DMS114 treated with DMSO at 0.1 percent for 48 hours (cell line): ENCODE data around the gene OAT.
"Not testable (repeated sequence)": the region's sequence is repeated elsewhere in the genome, so short reads cannot be mapped to it uniquely, and the experiment has no call there.

Experiments
- DNase-seq: peaks from one replicate; lab custom pipeline; 2025; ENCODE audit not compliant: unreplicated experiment; lab: John Stamatoyannopoulos, UW

Gene OAT

DNA sequence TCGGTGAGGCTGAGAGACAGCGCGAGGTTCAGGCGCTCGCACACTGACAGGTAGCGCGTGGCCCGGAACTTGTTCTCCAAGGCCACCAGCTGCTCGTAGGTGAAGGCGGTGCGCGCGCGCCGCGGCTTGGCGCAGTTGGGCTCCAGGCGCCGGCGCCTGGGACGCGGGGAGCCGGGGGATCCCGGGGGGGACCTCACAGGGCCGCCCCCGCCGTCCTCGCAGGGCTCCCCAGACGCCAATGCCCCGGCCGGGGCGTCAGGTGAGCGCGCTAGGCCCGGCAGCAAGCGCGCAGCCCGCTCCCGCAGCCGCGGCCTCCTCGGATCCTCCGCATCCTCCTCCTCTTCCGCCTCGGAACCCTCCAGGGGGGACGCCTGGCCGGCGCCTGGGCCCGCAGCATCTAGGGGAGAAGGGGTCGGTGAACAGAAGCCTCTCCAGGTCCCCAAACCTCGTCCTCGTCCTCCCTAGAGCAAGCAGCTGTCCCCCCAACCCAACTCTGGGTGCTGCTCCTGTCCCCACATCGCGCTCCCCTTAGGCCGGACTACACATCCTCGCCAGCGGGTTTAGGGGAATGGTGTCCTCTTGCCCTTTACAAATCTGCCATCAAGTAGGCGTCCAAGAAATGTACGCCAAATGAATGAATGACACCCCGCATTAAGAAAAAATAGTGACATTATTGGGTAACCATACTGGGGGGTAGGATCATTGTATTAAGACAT, 29.2 kb upstream of the OAT start:
- DNase-seq = no peak

- no peak for DNase-seq
Observed at GRCh38 chr10:124446830-124447750, 28.4 kb upstream of the OAT start.

DNA sequence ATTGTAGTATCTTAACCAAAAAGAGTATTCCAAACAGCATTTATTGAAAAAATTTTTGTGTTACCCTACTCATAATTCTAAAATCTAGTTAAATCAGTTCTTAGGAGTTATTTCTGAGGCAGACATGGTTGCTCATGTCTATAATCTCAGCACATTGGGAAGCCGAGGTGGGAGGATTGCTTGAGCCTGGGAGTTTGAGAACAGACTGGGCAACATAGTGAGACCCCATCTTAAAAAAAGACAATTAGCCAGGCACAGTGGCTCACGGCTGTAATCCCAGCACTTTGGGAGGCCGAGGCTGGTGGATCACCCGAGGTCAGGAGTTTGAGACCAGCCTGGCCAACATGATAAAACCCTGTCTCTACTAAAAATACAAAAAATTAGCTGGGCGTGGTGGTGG, 23.0 kb upstream of the OAT start:
- not testable (repeated sequence) for DNase-seq

DNA sequence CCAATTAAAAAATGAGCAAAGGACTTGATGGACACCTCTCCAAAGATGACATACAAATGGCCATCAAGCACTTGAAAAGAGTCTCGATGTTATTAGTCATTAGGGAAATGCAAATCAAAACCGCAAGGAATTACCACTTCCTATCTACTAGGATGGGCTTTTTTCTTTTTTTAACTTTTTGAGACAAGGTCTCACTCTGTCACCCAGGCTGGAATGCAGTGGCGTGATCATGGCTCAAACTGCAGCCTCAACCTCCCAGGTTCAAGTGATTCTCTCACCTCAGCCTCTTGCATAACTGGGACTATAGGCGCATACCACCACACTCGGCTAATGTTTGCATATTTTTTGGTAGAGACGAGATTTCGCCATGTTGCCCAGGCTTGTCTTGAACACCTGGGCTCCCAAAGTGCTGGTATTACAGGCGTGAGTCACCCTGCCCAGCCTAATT, 17.5 kb upstream of the OAT start:
- no peak for DNase-seq

DNA sequence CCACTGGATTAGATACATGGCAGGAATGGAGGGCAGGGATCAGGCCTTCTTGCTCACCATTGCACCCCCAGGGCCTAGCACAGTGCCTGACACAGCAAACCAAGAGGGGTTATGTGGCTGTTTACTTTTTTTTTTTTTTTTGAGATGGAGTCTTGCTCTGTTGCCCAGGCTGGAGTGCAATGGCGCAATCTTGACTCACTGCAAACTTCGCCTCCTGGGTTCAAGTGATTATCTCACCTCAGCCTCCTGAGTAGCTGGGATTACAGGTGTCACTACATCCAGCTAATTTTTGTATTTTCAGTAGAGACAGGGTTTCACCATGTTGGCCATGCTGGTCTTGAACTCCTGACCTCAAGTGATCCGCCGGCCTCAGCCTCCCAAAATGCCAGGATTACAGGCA, 17.0 kb upstream of the OAT start:
- DNase-seq = not testable (repeated sequence)

DNA sequence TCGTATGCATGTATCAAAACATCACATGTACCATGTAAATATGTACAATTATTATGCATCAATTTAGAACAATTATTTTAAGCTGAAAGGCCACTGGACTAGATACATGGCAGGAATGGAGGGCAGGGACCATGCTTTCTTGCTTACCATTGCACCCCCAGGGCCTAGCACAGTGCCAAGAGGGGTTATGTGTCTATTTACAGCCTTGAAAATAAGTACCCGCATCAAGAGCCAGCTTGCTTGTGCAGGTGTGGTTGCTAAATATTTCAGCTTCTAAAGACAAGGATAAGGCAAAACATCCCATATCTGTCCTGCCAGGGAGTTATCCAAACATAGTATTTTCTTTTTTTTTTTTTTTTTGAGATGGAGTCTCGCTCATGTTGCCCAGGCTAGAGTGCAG, 14.7 kb upstream of the OAT start:
- DNase-seq = no peak

DNA sequence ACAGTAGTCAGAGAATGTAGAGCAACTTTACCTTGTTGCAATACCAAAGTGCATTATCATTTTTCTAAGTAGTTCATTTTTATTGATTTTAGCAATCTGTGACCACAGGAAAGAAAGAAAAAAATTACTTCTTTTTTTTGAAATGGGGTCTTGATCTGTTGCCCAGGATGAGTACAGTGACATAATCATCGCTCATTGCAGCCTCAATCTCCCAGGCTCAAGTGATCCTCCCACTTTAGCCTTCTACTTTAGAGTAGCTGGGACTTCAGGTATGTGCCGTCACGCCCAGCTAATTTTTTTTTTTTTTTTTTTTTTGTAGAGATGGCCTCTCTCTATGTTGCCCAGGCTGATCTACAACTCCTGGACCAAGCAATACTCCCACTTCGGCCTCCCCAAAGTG, 11.4 kb upstream of the OAT start:
- no peak for DNase-seq

GRCh38 chr10:124429576-124429975, 10.9 kb upstream of the OAT start:
- DNase-seq = no peak

DNA sequence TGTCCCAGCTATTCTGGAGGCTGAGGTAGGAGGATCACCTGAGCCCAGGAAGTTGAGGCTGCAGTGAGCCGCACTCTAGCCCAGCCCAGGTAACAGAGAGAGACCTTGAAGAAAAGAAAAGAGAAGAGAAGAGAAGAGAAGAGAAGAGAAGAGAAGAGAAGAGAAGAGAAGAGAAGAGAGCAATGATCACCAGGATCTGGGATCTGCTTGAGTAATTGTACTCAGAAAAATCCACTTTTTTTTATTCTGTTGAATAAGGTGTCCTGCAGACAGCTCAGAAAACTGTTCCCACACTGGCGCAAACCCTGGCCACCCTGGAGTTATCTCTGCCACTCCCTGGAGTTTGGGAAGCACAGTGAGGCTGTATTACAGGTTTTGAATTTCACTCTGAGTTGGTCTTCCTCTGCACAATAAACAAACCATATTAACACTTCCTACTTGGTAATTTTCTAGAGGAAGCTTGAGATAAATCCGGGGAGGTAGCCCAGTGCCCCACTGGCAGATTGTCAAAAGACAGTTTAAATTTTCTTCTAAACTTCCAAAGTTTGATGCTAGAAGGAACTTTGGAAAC, 9.6 kb upstream of the OAT start:
- DNase-seq = no peak

DNA sequence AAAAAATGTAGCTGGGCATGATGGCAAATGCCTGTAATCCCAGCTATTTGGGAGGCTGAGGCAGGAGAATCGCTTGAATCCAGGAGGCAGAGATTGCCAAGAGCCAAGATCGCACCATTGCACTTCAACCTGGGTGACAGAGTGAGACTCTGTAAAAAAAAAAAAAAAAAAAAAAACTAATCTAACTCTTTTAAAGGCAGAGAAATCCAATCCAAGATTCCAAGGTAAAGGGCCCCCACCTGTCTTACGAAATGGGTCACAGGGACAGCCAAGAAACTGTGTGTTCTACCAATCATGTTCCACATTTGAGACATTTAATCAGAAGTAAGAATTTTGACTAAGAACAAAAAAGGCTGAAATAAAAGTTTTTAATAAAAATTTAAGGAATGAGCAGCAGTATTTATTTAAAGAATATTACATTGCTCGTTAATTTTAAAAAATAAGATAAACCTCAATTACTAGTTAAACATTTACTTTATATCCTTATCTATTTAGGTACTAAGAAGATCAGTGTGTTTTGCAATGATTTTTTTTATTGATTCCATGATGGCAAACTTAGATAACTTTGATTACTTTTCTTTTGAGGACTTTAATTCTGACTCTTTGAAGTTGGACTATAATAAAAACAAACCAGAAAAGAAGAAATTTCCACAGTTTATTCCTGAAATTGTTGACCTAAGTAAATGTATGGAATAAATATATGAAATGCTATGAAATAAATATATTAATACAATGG, 6.7 kb upstream of the OAT start:
- no peak for DNase-seq

- DNase-seq = no peak
Observed at GRCh38 chr10:124423813-124424212, 5.1 kb upstream of the OAT start.

DNA sequence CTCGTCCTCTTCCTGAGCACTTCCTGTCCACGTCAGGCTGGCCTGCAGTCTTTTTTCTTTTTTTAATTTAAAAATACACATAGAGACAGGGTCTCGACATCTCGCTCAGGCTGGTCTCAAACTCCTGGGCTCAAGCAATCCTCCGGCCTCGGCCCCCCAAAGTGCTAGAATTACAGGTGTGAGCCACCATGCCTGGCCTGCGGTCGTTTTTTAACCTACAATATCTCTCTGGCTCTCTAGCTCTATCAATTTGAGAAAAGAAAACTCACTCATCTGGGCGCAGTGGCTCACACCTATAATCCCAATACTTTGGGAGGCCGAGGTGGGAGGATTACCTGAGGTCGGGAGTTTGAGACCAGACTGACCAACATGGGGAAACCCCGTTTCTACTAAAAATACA, 4.0 kb upstream of the OAT start:
- DNase-seq = no peak

GRCh38 chr10:124420254-124420653, 1.5 kb upstream of the OAT start:
- DNase-seq = no peak

DNA sequence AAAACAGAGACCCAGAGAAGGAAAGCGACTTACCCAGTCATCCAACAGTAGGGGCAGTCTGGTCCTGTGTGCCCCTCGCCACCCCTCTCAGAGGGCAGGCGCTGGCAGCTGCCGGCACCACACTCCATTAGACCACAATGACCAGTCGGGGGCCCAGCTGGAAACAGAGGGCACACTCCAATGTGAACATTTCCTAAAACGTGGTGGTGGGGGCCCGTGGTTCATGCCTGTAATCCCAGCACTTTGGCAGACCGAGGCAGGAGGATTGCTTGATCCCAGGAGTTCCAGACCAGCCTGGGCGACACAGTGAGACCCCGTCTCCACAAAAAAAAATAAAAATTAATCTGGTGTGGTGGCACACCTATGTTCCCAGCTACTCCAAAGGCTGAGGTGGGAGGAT, 912 bp upstream of the OAT start:
- no peak for DNase-seq

- peak; percentile 54 for DNase-seq
Observed at GRCh38 chr10:124417895-124418725, 613 bp downstream of the OAT start.

GRCh38 chr10:124416733-124417132, 2.0 kb downstream of the OAT start:
- DNase-seq = no peak

- no peak for DNase-seq
Observed at GRCh38 chr10:124415210-124415609, 3.5 kb downstream of the OAT start.

- no peak for DNase-seq
Observed at GRCh38 chr10:124414076-124414475, 4.6 kb downstream of the OAT start.

DNA sequence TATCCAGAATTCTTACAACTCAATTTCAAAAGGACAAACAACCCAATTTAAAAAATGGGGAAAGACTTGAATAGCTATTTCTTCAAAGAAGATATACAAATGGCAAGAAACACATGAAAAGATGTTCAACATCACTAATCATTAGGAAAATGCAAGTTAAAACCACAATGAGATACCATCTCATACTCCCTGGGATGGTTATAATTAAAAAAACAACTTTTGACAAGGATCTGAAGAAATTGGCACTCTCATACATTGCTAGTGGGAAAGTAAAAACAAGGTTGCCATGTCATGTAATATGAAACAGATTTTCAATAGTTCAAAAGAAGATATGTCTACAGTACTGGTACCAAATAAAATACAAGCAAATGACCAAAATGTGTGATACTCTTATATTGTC, 9.0 kb downstream of the OAT start:
- no peak for DNase-seq

- DNase-seq = no peak
Observed at GRCh38 chr10:124408357-124408756, 10.4 kb downstream of the OAT start.
